Glomerular visceral epithelial cell (primary cell): Measurements from ENCODE around the gene SH2D2A.

Experiments used
- DNase-seq: peaks from one replicate; pipeline ENCODE4 v3.0.0-alpha.2; 2016; ENCODE audit errors: extremely low spot score

SH2D2A gene

GRCh38 chr1:156816561-156817328, at the start of gene SH2D2A:
TSS of gene SH2D2A (minus strand) at chr1:156816848. CDS start at chr1:156816708, 140 bp downstream.
- no peak for DNase-seq

GRCh38 chr1:156865865-156866248, 49.2 kb upstream of the SH2D2A start:
- DNase-seq = no peak

- DNase-seq = no peak
Observed at GRCh38 chr1:156865258-156865657, 48.6 kb upstream of the SH2D2A start.

DNA sequence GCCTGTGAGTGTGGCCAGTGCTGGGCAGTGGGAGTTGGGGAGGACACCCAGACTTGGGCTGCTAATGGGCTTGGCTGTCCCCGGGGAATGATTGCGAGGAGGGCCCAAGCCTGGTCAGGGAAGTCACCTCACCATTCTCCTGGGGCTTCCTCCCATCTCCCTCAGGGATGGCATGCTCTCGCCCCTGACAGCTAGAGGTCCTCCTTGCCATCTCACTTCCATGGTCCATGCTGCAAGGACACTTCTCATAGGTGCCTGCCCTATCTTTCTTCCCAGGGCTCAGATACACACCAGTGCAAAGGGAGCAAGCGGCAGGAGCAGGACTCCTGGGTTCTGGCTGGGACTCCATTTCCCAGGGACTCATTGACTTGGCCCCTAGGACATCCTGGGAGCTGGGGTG, 48.1 kb upstream of the SH2D2A start:
- no peak for DNase-seq

DNA sequence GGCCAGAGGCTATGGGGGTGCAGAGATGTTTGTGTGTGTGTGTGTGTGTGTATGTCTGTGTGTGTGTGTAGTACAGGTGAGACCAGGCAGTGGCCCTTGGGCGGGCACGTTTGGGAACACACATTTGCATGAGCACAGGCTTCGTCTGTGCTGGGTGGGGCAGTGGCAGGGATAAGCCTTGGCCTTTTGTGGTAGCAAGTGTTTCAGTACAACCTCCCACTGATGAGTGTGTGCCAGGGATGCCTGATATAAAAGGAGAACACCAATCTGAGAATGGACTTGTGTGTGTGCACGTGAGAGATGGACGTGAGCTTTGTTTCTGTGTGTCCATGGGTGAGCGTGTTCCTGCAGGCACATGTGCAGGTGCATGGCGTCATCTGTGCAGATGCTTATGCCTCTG, 47.0 kb upstream of the SH2D2A start:
- no peak for DNase-seq

- DNase-seq = no peak
Observed at GRCh38 chr1:156862997-156863599, 46.5 kb upstream of the SH2D2A start.

DNA sequence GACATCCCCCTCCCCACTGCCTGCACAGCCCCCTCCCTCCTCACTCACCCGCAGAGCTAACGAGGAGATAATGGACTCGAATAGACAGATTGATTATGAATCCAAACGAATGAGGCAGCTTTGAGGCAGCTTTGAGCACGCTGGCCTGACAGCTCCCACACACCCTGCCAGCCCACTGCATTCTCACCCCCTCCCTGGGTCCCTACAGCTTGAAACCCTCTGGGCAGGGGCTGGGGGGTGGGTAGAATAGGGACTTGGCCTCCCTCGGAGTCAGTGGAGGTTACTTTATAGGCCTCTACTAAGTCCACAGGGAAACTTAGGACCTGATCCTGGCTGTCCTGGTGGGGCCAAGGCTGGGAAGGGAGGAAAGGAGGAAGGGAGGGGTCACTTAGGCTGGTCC, 45.9 kb upstream of the SH2D2A start:
- DNase-seq = no peak

DNA sequence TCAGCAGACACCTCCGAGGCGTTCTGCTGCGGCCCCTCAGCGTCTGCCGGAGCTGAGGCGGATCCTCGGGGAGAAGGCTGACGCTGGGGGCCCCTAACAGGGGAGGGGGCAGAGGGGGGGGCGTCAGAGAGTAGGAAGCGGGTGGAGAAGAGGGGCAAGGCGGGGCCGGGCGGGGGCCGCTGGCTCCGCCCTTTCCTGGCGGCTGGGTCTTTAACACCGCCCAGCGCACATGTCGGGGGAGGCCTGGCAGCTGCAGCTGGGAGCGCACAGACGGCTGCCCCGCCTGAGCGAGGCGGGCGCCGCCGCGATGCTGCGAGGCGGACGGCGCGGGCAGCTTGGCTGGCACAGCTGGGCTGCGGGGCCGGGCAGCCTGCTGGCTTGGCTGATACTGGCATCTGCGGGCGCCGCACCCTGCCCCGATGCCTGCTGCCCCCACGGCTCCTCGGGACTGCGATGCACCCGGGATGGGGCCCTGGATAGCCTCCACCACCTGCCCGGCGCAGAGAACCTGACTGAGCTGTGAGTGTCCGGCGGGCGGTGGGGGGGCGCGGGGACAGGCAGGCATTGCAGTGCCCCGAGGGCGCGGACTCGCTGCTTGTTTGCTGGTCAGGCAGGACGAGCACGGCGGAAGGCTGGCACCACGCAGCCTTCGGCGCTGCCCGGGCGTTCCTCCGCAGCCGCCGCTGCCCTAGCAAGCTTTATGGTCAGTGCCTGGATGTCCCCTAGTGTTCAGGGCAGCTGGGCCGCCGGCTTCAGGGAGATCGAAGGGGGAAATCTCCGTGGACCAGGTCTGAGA, 44.2 kb upstream of the SH2D2A start, which contains the start of gene NTRK1:
TSS of gene NTRK1 (plus strand) at position 238 of the 796 bp plus-strand sequence. CDS start at position 308, 70 bp downstream.
- peak; percentile 42 for DNase-seq

DNA sequence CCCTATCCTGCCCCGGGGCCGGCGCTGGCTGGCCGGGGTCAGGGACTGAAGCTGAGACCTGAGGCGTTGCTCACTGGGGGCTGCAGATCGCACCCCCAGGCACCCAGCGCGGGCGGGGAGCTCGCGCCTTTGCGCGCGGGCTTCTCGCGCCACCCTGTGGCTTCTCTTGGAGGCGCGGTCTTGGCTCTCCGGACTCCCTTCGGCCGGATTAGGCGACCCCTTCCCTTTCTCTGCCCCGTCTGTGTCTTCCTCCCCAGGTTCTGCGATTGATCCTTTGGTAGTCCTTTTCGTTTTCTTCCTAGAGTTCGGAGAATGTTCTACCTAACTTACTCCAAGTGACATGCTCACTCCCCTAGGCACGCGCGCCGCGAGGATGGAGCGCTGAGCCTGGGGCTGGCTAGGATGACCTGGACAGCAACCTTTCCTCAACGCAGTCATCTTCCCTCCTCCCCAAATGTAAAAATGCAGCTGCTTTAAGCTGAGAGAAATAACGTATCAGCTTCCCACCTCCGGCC, 43.5 kb upstream of the SH2D2A start:
- peak; percentile 51 for DNase-seq

- no peak for DNase-seq
Observed at GRCh38 chr1:156859523-156860112, 43.0 kb upstream of the SH2D2A start.

DNA sequence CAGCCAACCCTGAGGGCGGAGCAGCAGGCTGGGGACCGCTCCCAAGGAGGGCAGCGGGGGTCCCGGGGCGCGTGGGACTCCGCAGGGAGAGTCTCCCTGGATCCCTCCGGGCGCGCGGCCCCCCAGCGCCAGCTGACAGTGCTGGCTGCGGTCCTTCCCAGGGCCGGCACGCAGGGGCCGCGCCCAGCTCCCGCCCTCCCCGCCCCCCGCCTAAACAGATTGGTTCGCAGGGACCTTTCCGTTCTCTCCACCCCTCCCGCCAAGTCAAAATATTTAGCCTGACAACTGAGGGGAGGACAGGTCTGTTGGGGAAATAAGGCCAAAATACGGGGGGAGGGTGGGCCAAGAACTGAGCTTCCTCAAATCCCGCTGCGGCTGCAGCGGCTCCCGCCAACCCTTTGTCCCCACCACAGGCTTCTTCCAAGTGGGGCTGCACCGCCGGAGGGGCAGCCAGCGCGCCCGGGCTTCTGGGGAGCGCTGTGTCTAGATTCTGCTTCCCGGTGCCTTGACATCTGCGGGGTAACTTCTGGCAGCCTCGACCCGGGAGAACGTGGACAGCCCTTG, 42.4 kb upstream of the SH2D2A start, which contains the start of gene INSRR:
TSS of gene INSRR (minus strand) at position 159 of the 564 bp plus-strand sequence. CDS start 496 bp downstream, outside the sequence.
- no peak for DNase-seq

DNA sequence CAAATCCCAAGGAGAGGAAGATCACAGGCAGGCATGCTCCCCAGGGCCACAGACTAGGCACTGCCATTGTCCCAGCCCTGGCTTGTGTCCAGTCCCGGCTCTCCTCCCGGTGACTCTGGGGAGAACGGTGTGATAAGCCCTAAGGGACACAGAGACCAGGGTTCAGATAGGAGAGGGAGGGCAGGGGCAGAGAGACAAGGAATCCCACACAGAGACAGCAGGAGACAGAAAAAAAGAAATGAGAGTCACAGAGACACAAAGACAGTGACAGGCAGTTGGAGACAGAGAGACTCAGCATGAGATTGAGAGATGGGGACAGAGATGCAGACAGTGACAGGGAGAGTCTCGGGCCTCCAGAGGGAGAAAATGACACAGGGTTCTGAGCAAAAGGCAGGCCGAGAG, 41.9 kb upstream of the SH2D2A start:
- no peak for DNase-seq

DNA sequence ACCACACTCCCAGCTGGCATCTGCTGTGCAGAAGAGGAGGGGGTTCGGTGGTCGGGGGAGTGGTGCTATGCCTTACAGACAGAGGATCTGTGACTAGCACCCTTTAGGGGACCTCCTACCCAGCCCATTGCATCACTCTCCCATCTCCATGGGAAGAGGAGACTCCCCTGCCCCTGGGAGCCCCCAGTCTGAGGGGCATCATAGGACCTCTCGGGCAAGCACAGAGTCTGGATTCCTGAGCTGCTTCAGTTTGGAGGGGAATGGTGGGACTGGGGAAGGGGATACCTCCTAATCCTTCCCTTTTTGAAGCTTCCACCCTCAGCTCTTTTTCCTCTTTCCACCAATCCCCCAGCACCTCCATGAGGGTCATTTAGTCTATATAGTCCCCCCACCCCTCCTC, 40.9 kb upstream of the SH2D2A start:
- no peak for DNase-seq

GRCh38 chr1:156856282-156856785, 39.7 kb upstream of the SH2D2A start:
- DNase-seq = no peak

DNA sequence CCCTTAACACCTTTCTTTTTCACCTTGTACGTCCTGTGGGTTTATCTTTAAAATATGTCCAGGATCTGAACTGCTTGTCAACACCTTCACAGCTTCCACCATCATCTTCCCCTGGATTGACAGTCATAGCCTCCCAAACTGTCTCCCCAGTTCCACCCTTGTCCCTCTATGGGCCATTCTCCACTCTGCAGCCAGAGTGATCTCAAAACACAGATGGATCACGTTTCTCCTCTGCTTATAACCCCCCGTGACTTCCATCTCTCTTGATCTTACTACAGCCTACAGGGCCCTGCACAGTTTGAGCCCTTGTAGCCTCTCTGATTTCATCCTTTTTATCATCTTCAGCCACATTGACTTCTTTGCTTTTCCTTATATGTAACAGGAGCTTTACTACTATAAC, 38.0 kb upstream of the SH2D2A start:
- DNase-seq = no peak

DNA sequence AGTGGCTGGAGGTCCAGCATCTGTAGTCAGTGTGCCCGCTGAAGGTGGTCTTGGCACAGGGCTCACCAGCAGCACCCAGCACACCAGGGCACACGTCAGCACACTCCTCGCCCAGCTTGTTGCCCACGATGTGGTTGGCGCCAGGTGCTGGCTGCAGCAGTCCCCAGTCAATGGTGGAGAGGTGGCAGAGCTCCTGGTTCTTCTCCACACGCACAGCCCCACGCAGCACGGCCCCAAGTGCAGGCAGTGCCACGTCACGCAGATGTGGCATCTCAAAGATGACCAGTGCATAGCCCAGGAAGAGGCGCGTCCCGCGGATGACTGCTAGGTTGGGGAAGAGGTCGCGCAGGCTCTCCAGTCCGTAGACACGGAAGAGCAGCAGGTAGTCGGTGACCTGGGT, 37.1 kb upstream of the SH2D2A start:
- no peak for DNase-seq

- peak; percentile 34 for DNase-seq
Observed at GRCh38 chr1:156852418-156852874, 35.8 kb upstream of the SH2D2A start.

DNA sequence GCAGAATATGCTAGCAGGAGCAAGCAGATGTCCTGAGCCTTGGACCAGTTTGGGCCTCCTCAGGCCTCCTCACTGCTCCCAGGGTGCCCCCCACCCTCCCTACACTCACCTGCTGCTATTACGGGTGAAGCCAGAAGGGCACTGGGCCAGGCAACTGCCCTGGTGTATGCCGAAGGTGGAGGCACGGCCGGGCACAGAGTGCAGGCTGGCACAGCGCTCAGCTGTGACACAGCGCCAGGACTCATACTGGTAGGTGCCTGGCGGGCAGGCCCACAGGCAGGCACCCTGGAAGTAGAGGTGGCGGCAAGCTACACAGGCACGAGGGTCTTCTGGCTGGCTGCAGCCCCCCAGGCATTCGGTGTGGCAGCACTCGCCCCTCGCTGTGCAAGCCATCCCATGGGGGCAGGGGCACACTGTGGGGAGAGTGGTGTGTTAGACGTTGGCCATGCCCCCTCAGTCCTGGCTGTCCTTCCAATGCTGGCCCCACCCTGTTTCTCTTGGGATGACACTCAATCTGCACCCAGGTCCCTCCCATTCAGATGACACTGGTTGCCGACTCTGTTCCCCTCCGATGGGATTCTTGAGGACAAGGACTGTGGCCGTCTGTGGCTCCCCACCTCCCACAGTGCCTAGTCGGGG, 35.2 kb upstream of the SH2D2A start:
- DNase-seq = no peak

DNA sequence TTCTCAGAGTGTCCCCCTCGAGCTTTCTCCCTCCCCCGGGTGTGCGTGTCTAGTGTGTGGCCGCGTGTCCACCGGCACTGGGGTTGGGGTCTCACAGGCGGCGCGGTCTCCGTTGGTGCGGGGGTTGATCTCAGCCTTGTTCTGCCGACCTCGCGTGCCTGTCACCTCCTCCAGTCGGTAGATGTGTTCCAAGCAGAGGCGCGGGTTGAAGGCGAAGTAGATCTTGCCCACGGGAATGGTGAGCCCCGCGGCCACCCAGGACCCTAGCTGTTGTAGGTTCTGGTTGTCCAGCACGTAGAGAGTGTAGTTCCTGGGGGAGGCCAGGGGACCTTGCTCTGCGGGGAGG, 32.5 kb upstream of the SH2D2A start:
- DNase-seq = no peak

- DNase-seq = no peak
Observed at GRCh38 chr1:156848461-156849150, 32.0 kb upstream of the SH2D2A start.
